ENCODE results near the gene IFT122.
"Not testable (repeated sequence)": the region's sequence is repeated elsewhere in the genome, so short reads cannot be mapped to it uniquely, and the experiment has no call there.

Gene IFT122

DNA sequence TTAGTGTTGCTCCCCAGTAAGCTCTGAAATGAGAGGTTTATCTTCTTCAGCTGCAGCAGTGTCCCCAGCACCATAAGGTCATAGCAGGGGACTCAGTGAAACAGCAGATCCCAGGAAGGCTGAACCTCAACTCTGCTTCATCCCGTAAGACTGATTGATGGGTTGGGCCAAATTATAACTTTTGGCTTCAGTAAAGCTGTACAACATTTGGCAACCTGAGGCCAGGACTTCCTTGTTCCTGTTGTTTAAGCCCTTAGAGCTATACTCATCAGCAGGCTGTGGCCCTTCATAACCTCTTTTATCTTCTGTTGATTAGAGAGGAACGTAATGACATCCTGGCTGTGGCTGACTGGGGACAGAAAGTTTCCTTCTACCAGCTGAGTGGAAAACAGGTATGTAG lies 29.0 kb downstream of the IFT122 start:
- DNase-seq (ENCODE audit: low read depth in 2 of 2), result no peak

DNA sequence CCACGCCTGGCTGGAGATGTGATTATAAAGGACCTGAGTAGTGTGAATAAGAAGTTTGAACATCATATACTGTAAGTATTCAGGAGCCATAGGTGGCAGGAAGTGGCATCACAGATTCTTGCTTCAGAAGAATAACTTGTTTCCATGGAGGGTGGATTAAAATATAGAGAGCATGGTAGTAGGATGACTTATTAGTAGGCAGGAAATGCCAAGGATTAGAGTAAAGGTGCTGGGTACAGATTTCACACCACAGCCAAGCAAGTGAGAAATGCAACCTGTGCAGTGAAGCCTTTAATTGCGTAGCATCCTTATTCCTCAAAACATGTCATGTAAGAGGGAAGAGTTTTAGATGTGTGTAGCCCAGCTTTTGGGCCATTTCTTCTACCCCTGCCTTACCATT lies 30.8 kb downstream of the IFT122 start:
- no peak for DNase-seq (ENCODE audit: low read depth in 2 of 2)

DNA sequence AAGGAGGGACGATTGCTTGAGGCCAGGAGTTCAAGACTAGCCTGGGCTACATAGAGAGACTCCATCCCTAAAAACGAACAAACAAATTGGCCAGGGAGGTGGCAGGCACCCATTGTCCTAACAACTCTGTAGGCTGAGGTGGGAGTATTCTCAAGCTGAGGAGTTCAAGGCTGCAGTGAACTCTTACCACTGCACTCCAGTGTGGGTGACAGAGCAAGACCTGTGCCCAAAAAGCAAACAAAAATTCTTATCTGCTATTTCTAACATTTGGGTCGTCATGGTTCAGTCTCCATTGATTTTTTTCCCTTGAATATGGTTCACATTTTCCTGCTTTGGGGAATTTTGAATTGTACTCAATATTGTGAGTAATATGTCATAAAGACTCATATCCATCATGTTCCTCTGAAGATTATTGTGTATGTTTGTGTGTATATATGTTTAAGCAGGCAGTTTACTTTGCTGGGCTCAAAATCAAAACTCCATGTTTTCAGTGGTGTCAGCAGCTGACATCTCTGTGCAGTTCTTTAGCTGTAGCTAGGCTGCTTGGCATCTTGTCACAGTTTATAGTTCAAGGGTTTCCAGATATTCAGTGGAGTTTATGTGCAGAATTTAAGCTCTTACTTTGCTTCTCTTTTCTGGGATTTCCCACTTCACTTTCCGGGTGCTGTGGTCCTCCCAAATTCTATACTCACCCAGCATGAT lies 33.2 kb downstream of the IFT122 start:
- no peak for DNase-seq (ENCODE audit: low read depth in 2 of 2)

DNA sequence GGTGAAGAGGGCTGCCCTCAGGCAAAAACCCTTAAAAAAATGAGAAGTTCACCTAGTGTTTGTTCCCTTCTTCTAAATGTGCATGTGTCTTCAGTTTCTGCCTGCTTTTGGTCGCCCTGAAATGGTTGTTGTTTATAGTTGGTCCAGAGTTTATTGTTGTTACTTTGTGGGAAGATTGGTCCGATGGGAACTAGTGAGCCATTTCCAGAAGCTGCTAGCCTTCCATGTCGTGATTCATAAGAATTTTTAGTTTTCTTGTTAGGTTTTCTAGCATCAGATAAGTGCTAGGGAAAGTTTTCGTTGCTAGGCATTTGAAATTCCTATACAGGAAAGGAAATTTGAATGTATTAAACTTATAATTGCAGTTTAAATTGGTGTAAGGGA lies 33.7 kb downstream of the IFT122 start:
- DNase-seq (ENCODE audit: low read depth in 2 of 2), result no peak

DNA sequence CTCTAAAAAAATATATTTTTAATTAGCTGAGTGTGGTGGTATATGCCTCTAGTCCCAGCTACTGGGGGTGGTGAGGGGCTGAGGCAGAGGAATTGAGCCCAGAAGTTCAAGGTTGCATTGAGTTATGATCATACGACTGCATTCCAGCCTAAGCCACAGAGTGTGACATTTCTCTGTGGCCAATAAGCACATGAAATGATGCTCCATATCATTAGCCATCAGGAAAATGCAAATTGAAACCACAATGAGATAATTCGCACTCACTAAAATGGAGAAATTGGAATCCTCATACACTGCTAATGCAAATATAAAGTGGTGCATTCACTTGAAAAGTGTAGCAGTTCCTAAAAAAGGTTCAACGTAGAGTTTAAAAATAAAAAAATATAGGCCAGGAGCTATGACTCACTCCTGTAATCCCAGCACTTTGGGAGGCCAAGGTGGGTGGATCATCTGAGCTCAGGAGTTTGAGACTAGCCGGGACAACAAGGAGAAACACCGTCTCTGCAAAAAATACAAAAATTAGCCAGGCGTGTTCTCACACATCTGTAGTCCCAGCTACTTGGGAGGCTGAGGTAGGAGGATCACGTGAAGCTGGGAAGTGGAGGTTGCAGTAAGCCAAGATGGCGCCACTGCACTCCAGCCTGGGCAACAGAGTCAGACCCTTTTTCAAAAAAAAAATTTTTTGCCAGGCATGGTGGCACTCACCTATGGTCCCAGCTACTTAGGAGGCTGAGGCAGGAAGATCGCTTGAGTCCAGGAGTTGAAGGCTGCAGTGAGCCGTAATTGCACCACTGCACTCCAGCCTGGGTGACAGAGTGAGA lies 35.2 kb downstream of the IFT122 start:
- DNase-seq (ENCODE audit: low read depth in 2 of 2), result no peak

DNA sequence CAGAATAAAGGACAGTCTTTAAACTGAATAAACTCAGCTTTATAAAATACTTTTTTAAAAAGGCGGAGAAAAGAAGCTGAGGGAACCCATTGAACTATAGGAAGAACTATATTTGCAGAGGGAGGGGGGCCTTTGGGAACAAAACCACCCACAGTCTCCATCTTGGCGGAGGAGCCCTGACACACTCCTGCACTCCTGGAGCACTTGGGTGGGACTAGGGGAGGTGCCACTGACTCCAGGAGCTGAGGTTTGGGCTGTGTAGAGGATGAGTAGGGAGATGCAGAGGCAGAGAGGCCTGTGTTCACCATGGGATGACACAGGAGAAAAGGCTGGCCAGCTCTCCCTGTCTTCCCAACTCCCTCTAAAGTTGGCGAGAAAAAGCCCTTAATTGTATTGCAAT lies 35.8 kb downstream of the IFT122 start:
- no peak for DNase-seq (ENCODE audit: low read depth in 2 of 2)

DNA sequence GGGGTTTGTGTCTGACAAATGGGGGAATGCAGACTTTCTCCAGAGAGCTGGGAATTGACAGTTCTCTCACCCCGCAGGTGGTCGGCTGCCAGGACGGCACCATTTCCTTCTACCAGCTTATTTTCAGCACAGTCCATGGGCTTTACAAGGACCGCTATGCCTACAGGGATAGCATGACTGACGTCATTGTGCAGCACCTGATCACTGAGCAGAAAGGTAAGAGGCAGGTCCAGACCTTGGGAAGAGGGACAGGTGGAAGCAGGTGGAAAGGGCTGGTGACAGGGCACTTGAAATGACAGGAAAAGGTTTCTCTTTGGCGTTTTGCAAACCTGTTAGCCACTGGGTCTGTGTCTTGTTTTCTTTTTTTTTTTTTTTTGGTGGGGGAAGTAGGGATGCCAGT lies 36.6 kb downstream of the IFT122 start:
- DNase-seq (ENCODE audit: low read depth in 2 of 2), result no peak

DNA sequence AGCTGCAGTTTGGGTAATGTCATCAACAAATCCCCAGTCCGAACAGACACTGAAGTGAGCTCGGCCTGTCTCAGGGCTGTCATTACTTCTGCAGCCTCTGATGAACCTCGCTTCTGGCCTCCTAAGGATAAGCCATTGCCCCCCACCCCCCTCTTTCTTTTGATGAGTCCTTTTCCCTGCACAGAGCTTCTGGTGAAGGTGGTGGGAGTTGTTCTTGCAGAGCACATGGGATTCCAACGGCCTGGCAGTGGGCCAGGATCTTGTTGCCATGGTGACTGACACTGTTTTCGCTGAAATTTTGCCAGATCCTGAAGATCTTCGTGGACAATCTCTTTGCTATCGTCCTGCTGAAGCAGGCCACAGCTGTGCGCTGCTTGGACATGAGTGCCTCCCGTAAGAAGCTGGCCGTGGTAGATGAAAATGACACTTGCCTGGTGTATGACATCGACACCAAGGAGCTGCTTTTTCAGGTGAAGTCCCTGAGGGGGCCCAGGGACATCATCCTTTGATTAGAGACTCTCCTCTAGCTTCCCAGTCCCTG lies 41.3 kb downstream of the IFT122 start:
- DNase-seq (ENCODE audit: low read depth in 2 of 2), result not testable (repeated sequence)

DNA sequence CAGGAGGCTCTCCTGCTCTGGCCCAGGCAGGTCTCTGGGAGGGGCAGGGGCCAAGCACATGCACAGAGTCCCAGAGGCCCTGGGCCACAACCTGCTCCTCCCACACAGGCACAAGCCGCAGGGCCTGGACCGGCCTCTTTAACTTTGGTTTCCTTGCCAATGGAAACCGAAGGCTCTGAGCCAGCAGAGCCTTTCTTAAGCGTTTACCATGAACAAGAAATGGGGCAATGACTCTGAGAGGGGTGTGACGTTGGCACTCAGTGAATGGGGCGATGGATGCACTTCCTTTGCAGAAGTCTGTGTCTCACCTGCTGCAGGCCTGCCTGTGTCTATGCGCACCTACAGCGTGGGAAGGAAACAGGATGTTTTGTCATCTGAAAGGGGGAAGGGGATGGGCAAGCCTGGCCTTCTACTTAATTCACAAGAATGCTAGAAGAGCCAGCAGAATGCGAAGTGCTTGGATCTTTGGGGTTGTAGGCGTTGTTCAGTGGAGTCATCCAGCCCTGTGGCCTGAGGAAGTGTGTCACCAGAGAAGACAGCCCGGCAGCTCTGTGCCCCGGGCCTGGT lies 41.8 kb downstream of the IFT122 start:
- DNase-seq (ENCODE audit: low read depth in 2 of 2), result peak; percentile 4 to 15

DNA sequence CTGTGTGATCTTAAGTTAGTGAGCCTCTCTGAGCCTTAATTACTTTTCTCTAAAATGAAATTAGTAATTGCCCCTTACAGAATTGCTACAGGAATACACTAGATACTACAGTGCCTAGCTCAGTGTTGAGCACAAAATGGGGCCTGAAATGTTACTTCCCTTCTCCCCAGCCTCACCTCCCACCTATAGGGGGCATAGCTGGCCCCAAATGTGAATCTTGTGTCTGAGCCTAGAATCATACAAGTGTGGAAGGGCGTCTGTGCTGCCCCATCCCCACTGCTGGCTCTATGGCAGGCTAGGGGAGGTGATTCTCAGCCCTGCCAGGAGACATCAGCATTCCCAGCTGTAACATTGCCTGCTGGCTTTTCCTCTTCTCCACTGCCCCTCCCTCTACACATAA lies 42.7 kb downstream of the IFT122 start:
- DNase-seq (ENCODE audit: low read depth in 2 of 2), result no peak

DNA sequence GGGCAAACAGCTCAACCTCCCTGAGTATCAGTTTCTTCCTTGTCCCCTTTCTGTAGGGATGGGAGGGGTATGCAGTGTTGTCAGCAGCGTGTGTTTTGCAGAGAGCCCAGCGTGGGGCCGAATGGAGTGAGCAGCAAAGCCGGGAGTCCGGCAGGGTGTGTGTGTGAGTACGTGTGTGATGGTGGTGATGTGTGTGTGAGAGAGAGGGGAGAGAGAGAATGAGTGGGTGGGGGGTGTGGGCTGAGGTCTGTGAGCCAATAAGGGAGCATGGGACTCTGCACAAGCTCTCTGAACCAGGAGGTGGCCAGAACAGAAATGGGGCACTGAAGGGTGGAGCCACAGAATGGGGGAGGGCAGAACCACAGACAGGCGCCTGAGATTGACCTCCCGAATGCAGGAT lies 43.8 kb downstream of the IFT122 start:
- no peak for DNase-seq (ENCODE audit: low read depth in 2 of 2)

DNA sequence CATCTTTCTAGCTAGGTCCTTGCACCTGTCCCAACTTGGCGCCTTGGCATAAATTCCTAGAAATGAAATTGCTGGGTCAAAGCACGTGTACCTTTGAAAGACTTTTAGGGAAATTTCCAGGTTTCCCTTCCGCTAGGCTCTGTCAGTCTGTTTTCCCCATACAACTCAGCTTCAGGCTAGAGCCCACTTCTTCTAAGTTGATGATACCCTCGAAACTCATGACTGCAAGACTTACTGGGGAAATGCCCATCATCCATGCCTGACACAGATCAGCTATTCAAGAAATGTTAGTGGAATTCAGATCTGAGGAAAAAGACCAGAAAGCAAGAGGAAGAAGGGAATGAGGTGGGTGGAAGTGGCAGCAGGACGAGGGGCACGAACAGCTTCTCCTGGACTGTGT lies 45.1 kb downstream of the IFT122 start:
- DNase-seq (ENCODE audit: low read depth in 2 of 2), result not testable (repeated sequence)

DNA sequence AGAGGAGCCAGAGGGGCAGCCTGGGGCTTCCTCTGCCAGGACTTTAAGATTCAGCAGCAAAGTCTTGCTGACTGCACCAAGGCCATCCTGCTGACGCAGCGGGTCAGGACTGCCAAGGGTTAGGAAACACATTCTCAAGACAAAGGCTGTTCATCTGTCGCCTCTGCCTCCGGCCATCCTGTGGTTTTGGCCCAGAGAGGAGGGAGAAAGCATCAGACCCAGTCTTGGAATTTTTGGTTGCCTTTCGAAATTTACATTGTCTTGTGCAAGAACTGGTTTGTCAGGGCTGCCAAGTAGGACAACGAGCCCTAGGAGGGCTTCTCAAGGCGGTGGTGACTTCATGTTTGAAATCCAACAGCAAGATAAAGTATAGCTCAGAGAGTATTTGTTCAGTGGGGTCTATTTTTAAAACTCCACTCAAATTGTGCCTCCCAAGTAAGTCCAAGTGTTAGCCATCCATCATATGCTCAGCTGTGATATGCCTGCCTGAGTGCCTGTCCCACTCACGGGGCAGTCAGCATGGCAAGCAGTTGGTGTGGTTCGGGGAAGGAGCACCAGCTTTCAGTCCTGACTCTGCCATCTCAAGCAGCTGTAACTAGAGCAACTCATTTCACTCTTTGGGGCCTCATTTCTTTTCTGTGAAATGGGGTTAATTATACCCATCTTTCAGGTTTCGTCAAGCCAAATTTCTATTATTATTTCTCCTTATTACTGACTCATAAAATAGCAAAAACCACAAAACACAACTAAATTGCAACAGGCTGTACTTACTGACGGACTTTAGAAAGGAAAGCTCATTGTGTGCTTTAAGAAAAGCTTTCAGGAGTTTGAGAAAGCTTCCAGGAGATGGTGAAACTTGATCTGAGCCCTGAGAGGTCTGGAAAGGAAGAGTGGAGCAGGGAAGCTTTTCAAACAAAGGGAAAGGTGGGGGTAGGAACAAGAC lies 46.0 kb downstream of the IFT122 start:
- DNase-seq (ENCODE audit: low read depth in 2 of 2), result no peak

DNA sequence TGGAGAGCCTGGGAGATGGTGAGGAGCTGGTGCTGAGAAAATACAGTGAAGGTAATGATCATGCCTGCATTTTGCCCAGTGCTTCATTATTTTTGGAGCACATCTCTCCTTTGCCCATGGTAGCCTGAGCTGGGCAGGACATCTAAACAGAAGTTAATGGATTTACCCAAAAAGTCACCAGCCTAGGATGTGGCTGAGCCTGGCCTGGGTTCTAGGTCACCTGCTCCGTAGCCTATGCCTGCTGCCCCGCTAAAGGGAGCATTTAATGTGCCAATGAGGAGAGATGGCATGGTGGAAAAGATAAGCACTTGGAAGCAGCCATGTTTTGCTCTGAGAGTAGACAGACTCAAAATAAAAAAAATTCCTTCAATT lies 46.6 kb downstream of the IFT122 start:
- DNase-seq (ENCODE audit: low read depth in 2 of 2), result no peak

DNA sequence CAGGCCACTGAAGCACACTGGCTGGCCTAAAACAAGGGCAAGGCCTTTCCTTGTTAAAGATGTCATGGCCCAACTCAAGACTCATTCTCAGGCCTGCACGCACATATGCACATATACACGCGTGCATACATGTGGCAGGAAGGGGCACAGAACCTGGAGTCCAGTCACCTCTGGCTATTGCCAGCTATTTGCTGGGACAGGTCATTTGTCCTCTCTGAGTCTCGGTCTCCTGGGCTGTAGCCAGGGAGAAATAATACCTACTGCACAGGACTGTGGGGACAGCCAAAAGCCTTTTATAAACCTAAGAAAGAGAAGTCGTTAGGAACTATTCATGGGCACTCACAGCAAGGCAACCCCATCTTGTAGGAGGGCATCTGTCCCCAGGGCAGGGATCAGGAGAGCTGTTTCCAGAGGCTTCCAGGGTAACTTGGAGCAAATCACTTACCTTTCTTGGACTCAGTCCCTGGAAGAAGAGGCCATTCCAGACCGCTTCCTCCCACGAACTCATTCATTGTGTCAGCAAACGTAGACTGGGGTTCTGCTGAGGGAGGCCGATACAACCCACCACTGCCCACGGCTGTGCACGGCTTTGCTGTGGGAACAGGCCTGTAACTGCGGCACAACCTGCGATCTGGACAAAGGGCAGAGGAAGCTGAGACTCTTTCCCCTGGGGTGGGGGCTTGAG lies 47.3 kb downstream of the IFT122 start:
- DNase-seq (ENCODE audit: low read depth in 2 of 2), result no peak

DNA sequence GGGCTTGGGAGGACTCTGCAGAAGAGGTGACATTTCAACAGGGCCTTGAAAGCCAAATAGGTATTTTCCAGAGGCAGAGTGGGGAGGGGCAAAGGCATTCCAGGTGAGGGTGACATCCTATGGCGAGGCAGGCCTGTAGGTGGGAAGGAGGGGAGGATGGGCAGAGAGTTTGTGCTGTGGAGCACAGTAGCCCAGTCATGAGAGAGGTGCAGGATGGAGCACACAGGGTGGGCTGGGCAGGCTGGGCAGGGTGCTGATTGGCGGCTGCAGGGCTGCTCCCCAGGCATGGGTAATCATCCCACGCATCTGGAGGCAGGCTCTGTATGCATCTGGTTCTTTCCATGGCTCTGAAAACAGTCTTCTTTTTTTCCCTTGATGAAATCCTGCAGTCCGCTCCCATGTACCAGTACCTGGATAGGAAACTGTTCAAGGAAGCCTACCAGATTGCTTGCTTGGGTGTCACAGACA lies 47.9 kb downstream of the IFT122 start:
- not testable (repeated sequence) for DNase-seq (ENCODE audit: low read depth in 2 of 2)

DNA sequence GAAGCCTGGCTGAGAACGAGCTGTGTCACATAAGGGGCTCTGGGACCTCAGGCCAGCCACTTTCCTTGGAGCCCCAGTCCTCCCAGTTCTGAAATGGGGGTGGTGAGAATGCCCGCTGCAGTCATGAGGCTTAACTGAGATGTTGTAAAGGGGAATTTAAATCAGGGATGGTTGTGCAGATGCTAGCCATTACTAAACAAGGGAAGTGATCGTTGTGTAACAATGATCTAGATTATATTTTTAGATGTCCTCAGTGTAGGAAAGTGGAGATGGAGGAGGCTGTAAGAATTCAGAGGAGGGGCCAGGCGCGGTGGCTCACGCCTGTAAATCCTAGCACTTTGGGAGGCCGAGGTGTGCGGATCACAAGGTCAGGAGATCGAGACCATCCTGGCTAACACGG lies 49.2 kb downstream of the IFT122 start:
- not testable (repeated sequence) for DNase-seq (ENCODE audit: low read depth in 2 of 2)

DNA sequence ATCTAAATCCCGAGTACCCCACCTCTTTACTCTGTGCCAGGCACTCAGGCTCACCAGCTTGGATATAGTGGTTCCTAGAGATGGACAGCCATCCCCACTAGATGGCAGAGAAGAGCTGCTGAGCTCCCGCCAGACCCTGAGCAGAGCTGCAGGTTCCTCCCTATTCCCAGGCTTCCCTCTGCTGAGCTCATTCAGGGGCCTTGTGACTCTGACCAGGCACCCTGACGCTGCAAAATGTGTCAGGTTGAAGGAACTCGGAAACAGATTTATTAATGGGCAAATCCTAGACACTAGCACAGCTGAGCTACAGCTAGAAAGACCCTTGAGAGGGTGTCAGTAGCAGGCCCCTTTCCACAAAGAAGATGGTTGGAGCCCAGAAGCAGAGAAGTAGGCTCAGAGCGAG lies 50.2 kb downstream of the IFT122 start:
- peak; percentile 6 to 29 for DNase-seq (ENCODE audit: low read depth in 2 of 2)

DNA sequence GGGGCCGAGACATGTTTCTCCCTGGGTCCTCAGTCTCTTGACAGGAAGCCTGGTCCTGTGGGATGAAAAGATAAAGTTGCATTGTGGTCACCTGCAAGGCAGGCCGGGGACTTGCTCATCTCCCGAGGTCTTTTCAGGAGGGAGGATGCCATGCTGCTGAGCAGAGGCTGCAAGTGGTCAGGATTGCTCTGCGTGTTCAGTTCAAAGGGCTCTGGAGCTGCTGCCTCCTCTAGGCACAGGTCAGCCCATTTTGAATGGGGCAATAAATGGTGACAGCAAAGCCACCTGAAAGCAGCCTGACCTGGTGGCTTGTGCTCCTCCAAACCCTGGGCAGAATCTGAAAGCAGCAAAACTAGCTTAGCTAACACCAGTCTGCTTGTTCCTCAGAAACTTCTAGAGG lies 51.1 kb downstream of the IFT122 start:
- DNase-seq (ENCODE audit: low read depth in 2 of 2), result not testable (repeated sequence)

DNA sequence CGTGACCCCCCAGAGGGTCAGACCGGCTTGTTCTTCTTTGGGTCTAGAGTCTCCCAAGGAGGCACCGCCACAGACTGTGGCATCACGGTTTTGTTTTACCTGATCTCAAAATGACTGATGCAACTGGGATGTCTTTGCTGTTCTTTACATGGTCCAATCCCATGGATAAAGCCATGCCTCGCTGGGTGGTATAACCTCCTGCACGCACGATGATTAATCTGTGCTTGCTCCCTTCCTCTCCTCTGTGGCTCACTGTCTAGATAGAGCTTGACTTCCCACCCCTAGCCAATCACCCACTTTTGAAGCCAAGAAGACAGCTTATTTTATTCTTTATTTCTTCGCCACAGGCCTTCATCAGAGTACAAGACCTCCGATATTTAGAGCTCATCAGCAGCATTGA lies 51.8 kb downstream of the IFT122 start:
- no peak for DNase-seq (ENCODE audit: low read depth in 2 of 2)

DNA sequence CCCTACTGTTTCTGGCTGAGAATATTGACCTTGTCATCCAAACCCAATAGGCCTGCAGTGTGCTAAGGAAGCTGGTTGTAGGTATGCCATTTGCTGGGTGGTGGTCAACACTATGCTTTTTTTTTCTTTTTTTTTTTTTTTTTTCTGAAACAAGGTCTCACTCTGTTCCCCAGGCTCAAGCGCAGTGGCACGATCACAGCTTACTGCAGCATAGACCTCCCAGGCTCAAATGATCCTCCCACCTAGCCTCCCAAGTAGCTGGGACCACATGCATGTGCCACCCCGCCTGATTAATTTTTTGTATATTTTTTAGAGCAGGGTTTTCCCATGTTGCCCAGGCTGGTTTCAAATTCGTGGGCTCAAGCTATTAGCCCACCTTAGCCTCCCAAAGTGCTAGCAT lies 52.7 kb downstream of the IFT122 start:
- DNase-seq (ENCODE audit: low read depth in 2 of 2), result no peak
